ENCODE data around the gene ETV3L.
"Not testable (repeated sequence)": the region's sequence is repeated elsewhere in the genome, so short reads cannot be mapped to it uniquely, and the experiment has no call there.

Gene ETV3L

DNA sequence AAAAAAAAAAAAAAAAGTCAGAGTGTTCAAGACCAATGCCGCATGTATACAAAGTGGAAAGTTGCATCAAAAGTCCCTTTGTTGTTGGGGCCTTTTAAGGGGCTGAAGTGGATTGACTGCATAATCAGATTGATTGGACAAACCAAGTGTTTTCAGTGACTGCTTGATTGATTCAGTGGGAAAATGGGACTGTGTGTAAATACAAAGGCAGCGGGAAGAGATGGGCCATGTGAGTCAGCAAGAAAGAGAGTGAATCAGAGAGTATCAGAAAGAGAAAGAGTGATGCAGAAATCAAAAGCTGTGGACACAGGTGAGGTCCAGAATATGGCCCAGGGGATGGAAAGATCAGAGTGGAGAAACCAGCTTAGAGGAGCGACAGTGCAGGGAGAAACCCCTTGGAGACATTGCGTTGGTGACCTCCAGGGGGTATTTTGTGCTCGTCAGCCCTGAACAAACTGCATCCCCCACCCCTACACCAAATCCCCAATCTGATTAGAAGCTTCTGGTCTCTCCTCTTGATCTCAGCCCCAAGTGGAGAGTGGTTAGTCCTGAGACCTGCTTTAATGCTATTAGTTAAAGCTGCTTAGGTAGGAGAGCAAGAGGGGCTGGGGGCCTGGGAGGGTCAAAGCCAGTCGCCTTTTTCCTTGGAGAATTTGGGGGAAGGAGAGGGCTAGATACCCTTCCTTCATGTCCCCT lies 5.1 kb upstream of the ETV3L start:
- DNase-seq = no peak

DNA sequence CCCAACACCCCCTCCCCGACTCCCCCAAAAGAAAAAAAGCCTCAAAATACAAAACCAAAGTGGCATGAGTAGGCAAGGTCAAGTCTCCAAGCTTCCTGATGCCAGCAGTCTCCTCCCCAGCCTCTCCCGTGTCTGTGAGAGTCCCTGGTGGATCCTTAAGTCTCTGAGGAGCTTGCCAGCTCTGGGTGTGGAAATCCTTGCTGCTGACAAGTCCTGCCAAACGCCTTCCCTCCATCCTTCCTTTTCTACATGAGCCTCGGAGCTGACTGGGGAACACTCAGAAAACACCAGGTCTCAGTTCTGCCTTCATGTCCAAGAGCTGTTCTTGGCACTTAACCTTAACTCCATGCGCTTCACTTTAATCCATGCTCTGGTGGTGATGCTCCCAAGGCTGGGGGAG lies 3.7 kb upstream of the ETV3L start:
- no peak for DNase-seq

DNA sequence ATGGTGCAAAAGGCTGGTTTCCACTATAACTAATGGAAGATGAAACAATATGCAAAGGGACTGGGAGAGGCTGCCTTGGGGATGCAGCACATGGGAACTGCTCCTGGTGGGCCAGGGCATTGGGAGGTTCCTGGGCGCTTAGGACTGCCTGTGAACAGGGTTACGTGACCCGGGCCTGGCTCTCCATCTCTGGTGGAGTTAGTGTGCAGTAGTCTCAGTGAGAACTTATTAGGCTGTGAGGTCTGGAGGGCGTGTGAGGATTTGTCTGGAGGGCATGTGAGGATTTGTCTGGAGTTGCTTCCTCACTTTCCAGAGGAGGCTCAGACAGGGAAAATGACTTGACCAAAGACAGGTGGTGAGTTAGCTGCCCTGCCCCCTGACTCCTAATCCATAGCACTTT lies 1.5 kb upstream of the ETV3L start:
- no peak for DNase-seq

DNA sequence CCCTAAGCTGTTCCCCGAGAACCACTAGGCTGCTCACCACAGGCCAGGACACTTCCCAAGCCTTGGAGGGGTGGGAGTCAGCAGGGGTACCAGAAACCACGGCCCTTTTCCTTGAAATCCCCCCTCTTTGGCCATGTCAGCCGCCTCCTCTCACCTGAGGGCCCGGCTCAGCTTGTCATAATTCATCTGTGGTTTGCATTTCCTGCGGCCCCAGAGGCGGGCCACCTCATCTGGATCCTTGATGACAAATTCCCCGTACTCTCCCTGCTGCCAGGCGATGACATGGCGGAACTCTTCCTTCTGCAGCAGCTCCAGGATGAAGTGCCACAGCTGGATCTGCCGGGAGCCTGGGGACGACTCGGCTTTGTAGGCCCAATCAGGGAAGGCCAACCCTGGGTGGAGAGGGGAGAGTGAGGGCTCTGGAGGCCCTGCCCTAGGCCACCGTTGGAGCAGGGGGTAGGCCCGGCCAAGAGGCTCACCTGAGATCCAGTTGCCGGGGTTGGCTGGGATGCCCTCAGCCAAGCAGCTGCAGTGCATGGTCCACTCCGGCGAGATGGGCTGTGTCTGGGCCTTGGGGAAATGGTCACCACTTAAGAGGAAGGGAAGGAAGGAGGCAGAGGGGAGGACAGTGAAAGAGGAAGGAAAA lies 498 bp downstream of the ETV3L start:
- DNase-seq = not testable (repeated sequence)

DNA sequence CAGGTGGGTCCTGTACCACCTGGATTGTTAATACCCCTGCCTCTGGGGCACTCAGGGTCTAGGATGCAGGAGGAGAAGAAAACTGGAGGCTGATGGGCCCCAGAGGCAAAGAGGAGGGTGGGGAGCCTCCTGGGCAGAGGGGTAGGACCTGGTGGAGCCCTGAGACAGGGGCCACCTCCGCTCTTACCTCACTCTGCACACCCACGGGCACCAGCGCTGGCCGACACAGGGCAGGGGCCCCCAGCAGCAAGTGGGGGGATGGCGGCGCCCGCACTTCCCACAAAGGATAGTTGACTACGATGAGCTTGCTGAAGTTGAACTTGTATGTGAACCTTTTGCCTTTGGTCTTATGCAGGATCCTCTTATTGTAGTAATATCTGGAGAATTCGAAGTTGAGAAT lies 1.1 kb downstream of the ETV3L start:
- DNase-seq = no peak

DNA sequence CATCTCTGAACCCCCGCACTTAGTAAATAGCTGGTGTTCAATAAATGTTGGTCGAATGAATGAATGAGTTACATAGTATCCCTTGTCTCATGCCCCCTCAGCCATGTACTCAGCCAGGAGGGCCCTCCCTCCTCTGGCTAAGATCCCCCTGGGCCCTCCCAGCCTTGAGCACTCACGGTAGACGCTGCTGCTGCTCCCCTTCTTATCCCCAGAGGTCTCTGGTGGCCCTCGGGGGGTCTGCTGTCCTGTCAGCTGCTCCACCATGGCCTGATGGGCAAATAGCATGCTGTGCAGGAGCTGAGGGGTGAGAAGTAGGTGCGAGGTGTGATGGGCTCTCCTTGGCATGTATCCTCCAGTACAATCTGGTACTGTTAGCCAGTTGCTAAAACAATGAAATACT lies 1.9 kb downstream of the ETV3L start:
- no peak for DNase-seq

DNA sequence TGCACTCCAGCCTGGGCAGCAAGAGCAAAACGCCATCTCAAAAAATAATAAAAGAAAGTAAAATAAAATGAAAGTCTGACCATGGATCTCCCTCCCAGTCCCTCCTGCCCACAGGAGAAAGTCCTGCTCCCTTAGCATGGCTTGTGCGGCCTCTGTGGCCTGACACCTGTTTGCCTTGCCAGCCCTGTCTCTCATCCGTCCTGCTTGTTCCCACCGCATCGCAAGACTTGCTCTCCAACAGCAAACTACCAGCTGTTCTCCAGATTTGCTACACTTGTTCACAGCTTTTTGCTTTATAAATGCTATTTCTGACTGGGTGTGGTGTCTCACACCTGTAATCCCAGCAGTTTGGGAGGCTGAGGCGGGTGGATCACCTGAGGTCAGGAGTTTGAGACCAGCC lies 2.7 kb downstream of the ETV3L start:
- no peak for DNase-seq

DNA sequence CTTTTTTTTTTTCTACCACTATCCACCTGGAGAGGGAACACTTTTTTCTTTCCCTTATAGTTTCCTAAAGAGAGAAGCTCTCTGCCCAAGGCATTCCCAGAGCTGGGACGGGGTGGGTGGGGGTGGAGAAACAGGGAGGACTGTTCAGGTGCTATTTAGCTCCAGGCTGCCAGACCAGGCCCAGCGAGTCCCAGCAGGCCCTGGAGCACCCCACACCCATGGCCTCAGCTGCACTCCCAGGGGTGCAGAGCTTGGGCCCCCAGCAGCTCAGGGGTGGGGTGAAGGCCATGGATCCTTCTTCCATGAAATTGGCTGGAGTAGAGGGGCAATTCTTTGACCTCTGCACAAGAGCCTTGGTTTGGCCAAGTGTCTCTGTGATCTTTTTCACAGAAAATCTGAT lies 4.1 kb downstream of the ETV3L start:
- no peak for DNase-seq

DNA sequence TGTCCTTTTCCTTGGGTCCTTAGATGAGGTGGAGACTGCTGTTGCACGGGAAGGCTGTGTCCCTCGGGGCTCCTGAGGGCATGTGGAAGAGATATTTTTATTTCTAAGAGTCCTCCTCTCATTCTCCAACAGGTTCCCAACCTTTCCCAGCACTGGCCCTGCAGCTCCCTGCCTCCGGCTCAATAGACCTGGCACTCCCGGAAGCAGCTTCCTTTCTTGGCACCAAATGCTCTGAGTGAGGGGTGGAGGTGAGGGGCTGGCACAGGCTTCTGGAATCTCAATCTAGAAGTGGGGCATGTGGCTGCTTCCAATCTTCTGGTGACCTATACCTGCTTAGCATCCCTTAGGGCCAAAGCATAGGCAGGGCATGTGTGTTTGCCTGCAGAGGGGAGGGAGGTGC lies 4.5 kb downstream of the ETV3L start:
- no peak for DNase-seq

DNA sequence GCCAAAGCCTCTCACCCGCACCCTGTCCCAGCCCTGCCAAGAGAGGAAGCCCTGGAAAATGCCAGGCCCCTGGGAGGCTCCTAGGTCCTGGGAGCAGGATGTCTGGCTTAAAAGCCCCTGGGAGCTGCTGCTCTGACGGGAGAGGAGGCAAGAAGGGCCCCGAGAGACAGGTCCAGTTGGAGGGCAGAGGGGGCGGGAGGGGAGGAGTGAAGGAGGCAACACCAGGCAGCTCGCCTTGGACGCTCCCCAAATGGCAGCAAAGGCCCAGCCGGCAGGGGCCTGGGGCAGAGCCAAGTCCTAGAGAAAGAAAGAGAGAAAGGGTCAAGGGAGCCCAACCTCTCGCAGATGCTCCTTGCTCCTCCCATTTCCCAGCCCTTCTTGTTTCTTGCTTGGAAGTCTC lies 6.8 kb downstream of the ETV3L start:
- DNase-seq = no peak

DNA sequence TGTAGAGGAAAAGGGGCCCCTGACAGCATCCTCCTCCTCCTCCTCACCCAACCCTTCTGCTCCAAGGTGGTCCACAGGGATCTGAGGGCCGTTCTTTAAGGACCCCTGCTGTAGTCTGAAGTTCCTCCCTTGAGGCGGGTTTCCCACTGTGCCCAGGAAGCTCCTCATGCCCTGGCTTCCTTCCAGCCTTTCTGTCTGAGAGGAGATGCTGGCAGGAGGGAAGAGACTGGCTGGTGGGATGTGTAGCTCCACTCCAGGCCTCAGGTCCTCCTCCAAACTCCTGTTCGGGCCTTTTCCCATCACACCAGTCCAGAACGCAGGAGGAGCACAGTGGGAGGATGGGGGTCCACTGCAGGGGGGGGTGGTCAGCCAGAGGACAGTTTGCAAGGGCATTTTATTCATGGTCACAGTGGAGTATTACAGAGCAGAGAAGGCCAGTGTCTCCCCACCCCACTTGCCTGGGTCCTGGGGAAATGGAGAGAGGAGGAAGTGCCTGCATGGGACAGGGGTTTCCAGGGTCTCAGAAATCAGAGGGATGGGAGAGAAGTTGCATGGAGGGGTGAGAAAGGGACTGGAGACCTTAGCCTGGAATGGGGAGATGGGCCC lies 7.8 kb downstream of the ETV3L start:
- DNase-seq = no peak

DNA sequence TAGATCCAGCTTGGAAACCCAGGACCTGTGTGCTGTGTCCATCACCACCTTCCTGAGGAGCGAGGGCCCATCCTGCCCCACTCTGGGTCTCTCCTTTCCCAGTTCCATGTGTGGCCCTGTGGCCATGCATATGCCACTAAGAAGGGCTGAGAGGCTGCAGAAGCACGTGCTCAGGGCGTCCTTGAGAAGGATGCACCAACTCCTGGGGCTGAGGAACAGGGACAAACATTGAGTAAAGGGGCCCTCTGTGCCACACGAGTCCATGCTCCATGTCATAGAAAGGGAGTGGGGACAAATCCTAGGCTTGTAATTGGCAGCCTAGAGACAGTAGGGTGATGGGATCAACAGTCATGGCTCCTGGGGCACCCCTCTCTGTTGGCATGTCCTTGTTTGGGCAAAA lies 8.4 kb downstream of the ETV3L start:
- no peak for DNase-seq

DNA sequence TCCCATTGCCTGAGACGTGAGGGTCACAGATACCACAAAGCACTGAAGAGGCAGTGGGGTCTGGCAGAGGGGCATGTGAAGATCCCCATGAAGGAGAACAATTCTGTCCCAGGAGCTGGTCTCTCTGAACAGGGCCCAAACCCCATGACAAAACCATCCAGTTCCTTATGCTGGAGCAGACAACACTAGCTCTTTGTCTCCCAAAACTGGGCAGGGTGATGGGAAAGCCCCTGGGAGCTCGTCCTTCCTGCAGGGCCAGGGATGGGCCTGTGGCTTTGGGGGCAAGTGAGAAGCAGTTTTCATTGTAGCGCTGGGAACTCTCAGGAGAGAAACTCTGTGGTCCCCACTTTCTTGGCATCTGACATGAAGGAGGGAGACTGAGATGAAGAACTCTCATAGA lies 8.8 kb downstream of the ETV3L start:
- DNase-seq = no peak

DNA sequence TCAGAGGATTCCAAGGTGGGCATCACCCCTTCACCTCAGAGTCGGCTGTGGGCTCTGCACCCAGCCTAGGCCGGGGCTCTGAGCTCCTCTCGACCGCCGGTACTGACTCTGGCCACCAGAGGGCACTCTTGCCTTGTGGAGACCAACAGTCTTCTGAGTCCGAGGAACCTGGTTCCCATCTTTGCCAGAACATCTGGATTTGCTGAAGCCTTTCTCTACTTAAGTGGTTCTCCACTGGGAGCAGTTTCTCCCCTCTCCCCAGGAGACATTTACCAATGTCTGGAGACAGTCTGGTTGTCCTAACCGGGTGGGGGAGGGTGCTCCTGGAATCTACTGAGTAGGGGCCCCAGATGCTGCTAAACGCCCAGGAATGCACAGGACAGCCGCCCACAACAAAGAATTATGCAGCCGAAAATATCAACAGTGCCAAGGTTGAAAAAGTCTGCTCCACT lies 9.4 kb downstream of the ETV3L start:
- DNase-seq = peak; percentile 72

DNA sequence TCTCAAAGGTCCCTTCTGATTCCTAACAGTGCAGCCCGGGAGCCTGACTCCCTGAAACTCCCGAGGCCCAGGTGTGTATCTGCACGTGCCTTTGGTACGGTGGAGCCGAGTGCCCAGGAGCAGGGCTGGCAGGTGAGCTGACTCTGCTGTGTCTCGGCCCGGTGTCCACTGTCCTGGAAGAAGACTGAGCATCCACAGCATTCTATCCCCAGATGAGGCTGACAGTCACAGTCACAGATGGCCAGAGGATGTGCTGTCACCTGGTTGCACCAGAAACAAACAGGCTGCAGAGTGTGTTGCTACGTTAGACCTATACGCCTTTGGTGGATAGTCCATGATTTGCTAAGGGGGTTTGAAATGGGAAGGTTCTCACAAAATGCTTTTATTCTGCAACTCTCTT lies 9.8 kb downstream of the ETV3L start:
- no peak for DNase-seq

DNA sequence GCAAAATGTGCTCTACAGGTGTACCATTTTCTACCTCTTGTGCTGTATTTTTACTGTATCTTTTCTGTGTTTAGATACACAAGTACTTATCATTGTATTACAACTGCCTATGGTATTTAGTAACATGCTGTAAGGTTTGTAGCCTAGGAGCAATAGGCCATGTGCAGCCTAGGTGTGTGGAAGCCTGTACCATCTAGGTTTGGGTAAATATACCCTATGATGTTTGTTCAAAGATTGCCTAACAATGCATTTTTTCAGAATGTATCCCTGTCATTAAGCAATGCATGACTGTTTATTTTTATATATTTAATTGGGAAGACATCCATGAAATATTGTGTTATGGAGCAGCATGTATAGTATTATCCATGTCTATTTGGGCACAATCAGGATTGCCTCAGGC lies 11.0 kb downstream of the ETV3L start:
- no peak for DNase-seq

DNA sequence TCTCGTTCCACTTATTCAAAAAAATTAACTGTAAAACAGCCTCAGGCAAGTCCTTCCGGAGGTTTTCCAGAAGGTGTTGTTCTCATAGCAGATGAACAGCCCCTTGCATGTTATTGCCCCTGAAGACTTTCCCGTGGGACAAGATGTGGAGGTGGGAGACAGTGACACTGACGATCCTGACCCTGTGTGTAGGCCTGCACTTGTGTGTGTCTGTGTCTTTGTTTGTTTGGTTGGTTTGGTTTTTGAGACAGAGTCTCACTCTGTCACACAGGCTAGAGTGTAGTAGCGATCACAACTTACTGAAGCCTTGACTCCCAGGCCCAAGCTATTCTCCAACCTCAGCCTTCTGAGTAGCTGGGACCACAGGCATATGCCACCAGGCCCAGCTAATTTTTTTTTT lies 12.6 kb downstream of the ETV3L start:
- no peak for DNase-seq

DNA sequence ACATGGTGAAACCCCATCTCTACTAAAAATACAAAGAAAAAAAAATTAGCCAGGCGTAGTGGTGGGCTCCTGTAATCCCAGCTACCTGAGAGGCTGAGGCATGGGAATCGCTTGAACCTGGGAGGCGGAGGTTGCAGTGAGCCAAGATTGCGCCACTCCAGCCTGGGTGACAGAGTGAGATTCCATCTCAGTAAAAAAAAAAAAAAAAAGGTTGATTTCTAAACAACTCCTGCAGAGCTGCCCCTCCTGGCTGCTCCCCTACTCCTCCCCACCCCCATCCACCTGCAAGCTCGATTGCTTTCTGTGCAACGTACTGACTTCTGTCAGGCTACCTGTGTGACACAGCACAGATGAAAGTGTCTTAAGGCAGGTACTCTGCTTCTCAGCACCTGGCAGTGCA lies 13.3 kb downstream of the ETV3L start:
- DNase-seq = no peak

DNA sequence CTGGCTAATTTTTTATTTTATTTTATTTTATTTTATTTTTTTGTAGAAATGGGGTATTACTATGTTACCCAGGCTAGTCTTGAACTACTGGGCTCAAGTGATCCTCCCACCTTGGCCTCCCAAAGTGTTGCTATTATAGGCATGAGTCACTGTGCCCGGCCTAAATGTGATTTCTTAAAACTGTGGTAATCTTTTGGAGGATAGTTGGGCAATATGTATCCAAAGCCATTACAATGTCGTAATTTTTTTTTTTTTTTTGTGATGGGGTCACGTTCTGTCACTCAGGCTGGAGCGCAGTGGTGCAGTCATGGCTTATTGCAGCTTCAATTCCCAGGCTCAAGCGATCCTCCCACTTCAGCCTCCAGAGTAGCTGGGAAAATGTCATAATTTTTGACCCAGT lies 14.2 kb downstream of the ETV3L start:
- DNase-seq = no peak

DNA sequence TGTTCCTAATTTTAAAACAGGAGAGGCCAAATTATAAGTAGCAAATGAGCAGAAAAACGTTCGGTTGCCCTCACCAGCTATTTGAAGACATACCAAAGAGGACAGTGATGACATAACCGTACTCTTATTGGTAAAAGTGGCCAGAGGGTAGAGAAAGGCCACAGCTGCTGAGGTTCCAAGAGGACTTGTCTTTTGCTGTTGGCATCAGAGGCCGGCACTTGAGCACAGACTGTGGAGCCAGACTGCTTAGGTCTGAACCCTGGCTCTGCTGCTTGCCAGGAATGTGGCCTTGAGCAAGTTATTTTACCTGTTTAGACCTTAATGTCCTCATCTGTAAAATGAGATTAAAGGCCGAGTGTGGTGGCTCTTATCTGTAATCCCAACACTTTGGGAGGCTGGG lies 14.9 kb downstream of the ETV3L start:
- DNase-seq = no peak

DNA sequence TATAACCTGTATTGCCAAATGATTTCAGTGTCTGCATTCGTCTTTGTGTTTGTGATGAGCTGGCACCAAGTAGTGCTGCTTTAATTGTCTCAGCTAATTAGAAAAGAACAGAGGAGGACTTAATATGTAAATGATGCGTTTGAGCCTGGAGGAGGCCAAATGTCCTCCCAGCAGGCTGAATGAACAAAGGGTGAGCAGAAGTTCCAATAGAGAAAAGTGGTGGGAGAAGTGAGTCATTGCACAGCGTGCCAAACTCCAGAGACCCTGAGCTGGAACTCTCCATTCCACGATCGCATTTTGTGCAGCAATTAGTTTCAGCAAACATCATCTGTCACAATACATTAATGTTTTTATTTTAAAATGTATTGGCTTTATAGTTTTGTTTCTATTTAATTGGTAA lies 17.9 kb downstream of the ETV3L start:
- no peak for DNase-seq

DNA sequence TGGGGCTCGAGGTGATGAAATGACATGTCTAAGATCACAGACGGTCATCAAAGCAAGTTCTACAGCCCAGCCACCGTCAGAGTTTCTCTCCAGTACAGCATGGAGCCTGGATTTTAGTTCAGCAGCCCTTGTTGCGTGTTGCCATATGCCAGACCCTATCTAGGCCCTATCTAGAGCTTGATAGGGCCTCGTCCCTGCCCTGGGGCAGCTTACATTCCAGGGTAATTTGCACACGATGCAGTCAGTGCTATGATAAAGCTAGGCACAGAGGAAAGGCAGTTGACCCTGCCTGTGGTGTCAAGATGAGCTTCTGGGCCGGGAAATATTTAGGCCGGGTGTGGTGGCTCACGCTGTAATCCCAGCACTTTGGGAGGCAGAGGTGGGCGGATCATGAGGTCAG lies 18.9 kb downstream of the ETV3L start:
- DNase-seq = no peak

DNA sequence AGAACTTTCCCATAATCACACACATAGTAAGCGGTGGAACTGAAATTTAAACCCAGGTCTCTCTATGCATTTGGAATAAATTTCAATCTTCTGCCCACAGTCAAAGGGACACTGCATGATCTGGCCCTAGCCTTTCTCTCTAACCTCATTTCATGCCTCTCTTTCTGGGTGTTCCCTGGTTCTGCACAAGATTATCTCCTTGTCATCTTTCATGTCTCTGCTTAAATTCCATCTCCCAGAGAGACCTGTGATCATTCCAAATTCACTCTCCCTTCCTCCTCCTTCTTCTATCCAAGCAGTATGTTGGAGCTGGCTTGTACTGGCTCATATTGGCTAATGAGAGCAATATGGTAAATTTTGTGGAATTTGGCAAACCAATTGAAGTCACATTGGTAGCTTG lies 22.2 kb downstream of the ETV3L start:
- DNase-seq = no peak

DNA sequence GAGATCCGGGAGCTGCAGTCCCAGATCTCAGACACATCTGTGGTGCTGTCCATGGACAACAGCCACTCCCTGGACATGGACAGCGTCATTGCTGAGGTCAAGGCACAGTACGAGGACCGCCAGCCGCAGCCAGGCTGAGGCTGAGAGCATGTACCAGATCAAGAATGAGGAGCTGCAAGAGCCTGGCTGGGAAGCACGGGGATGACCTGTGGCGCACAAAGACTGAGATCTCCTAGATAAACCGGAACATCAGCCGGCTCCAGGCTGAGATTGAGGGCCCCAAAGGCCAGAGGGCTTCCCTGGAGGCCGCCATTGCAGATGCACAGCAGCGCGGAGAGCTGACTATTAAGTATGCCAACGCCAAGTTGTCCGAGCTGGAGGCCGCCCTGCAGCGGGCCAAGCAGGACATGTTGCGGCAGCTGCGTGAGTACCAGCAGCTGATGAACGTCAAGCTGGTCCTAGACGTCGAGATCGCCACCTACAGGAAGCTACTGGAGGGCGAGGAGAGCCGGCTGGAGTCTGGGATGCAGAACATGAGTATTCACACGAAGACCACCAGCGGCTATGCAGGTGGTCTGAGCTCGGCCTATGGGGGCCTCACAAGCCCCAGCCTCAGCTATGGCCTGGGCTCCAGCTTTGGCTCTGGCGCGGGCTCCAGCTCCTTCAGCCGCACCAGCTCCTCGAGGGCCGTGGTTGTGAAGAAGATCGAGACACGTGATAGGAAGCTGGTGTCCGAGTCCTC lies 25.5 kb downstream of the ETV3L start:
- no peak for DNase-seq

Measured in NCI-H187 treated with DMSO at 0.1 percent for 48 hours (cell line).